GM18502 (cell line): Measurements from ENCODE around the gene ZNF493.
A peak's percentile ranks its signal among the peaks of the same experiment; 100 is the strongest.

Experiments used
- ATAC-seq: cut with Tn5 transposase; IDR thresholded peaks from one replicate; pipeline ENCODE4 v1.9.1; 2021; ENCODE audit warnings: mild to moderate bottlenecking; ENCODE audit not compliant: unreplicated experiment, poor library complexity

Gene ZNF493

DNA sequence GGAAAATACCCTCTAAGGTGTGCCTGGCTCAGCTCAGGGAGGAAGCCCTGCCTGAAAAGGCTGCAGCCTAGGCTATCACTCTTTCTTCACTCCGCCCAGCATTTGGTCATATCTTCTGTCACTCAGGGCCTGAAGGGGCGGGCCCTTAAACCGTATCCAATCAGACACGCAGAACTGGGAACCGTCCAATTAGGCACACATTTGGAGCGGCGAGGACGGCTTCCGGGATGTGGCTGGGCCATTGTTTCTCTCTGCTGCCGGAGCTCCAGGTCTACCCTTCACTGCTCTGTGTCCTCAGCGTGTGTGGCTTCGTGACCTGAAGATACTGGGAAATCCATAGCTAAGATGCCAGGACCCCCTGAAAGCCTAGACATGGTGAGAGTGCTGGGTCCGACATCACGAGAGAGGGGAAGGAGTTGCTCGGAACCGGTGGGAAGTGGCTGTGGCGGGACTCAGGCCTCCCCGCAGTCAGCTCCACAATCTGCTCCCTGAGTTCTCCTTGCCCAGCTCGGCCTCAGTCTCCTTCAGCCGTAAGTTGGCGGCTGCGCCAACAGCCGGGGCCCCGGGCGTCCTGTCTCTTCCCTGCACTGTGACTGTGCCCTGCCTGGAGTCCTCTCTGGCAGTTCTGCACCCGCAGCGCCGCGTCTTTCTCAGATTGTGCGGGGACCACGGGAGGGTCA lies at the start of gene ZNF493:
Gene ZNF493, plus strand, starts transcription at position 241 of the 680 bp plus-strand sequence. Its CDS starts 105 bp downstream, at position 346.
- peak; percentile 100 for ATAC-seq

DNA sequence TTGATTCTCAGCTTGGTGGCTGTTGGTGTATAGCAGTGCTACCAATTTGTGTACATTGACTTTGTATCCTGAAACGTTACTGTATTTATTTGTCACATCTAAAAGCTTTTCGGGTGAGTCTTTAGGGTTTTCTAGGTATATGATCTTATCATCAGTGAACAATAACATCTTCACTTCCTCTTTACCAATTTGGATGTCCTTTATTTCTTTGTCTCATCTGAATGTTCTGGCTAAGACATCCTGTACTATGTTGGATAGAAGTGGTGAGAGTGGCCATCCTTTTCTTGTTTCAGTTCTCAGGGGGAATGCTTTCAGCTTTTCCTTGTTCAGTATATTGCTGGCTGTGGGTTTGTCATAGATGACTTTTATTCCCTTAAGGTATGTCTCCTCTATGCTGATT lies 44.1 kb upstream of the ZNF493 start:
- no peak for ATAC-seq

DNA sequence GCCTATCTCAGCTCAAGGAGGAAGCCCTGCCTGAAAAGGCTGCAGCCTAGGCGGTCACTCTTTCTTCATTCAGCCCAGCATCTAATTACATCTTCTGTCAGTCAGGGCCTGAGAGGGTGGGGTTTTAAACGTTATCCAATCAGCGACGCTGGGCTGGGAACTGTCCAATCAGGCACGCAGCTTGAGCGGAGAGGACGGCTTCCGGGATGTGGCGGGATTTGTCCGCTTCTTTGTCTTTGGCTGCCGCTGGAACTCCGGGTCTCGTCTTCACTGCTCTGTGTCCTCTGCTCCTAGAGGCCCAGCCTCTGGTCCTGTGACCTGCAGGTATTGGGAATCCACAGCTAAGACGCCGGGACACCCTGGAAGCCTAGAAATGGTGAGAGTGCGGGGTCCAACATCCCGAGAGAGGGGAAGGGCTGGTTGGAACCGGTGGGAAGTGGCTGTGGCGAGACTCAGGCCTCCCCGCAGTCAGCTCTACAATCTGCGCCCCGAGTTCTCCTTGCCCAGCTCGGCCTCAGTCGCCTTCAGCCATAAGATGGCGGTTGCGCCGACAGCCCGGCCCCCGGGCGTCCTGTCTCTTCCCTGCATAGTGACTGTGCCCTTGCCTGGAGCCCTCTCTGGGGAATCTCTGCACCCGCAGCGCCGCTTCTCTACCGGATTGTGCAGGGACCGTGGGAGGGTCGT lies 38.0 kb upstream of the ZNF493 start, which contains the start of gene ZNF738:
Gene ZNF738, plus strand, starts transcription at position 233 of the 684 bp plus-strand sequence. Its CDS starts 141 bp downstream, at position 374.
- ATAC-seq: peak; percentile 96

DNA sequence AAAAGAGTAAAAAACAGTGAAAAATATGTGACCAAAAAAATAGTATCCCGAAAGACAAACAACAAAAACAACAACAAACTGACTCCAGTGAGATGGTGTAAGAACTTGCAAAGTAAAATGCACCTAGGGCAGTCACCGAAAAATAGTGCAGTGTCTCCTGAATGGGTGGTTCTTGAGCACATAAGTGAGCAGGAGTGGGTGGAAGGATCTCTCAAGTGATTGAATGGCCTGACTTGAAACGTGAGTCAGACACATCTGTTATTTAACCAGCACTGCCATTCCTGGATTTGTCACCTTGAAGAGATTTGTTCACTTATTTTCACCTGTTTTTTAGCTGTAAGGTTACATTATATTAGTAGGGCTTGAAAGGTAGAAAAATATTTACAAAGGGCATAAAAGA lies 34.6 kb upstream of the ZNF493 start:
- no peak for ATAC-seq

GRCh38 chr19:21383980-21384582 lies 12.9 kb upstream of the ZNF493 start:
- ATAC-seq: no peak

GRCh38 chr19:21396121-21396520 lies 812 bp upstream of the ZNF493 start:
- no peak for ATAC-seq

DNA sequence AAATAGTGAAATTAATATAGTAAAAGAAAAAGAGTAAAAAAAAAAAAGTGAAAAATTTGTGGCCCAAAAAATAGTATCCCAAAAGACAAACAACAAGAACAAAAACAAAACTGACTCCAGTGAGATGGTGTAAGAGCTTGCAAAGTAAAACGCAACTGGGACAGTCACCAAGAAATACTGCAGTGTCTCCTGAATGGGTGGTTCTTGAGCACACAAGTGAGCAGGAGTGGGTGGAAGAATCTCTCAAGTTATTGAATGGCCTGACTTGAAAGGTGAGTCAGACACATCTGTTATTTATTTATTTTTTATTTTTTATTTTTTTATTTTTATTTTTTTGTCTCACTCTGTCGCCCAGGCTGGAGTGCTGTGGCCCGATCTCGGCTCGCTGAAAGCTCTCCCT lies 1.9 kb downstream of the ZNF493 start:
- ATAC-seq: no peak

DNA sequence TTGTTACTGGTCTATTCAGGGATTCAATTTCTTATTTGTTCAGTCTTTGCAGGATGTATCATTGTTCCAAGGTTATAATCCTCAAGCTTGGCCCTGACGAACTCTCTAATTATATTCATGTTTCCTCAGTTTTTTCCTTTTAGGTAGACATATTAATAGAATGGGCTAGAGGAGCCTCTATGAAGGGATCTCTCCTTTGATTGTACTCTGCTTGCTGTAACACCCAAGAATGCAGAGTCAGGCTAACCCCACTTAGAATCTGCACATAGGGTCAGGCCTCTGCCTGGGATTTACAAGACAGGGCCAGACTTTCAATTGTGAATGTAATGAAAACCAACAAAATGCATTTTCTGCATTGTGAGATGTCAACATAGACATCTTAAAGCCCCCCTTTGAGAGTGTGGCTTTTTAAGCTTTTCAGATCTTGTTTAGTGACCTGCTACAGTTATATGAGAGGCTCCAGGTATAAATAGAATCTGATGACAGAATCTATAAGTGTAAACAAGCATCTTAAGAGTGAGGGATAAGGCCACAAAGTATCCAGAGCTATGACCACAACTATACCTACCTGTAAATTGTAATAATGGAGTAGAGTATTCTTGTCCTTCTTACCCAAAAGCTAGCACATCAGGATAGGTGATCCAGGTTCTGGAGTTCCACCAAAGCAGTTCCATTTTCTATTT lies 5.5 kb downstream of the ZNF493 start:
- no peak for ATAC-seq

DNA sequence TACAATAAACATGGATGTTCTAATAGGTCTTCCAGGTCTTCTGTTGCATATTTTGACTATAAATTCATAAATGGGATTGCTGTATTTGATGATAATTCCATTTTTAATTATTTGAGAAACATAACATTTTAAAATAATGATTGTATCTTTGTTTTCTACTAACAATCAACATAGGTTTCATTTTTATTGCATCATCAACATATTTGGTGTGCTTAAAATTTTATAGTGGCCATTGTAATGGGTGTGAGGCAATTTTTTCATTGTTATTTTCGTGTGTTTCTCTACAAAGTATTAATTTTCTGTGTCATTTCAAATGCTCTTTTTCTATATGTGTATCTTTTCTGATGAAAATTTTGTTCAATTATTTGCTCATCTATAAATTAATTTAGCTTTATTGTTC lies 13.2 kb downstream of the ZNF493 start:
- no peak for ATAC-seq

GRCh38 chr19:21422244-21422643 lies 25.3 kb downstream of the ZNF493 start:
- ATAC-seq: no peak

DNA sequence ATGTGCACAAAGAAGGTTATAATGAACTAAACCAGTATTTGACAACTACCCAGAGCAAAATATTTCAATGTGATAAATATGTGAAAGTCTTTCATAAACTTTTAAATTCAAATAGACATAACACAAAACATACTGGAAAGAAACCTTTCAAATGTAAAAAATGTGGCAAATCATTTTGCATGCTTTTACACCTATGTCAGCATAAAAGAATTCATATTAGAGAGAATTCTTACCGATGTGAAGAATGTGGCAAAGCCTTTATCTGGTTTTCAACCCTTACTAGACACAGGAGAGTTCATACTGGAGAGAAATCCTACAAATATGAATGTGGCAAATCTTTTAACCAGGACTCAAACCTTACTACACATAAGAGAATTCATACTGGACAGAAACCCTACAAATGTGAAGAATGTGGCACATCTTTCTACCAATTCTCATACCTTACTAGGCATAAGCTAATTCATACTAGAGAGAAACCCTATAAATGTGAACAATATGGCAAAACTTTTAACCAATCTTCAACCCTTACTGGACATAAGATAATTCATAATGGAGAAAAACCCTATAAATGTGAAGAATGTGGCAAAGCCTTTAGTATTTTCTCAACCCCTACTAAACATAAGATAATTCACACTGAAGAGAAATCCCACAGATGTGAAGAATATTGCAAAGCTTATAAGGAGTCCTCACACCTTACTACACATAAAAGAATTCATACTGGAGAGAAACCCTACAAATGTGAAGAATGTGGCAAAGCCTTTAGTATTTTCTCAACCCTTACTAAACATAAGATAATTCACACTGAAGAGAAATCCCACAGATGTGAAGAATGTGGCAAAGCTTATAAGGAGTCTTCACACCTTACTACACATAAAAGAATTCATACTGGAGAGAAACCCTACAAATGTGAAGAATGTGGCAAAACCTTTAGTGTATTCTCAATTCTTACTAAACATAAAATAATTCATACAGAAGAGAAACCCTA lies 26.4 kb downstream of the ZNF493 start:
- no peak for ATAC-seq

GRCh38 chr19:21430675-21431074 lies 33.7 kb downstream of the ZNF493 start:
- ATAC-seq: no peak

DNA sequence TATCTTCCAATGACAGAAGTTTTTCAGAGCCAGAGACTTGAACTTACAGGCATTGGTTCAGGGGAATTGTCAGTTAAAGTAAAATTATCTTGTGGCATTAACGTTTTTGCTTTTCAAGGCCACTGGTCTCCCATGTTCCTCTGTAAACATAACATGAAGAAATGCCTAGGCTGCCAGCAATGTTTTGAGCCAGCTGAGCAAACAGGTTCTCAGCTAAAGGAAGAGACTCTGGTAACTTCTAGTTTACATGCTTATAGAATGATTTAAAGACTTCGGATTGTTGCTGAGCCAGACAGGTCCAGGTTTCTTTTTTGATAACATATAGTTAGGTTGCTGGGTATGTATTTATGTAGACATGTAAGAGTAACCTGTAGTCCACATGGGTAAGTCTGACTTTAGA lies 35.7 kb downstream of the ZNF493 start:
- ATAC-seq: no peak

DNA sequence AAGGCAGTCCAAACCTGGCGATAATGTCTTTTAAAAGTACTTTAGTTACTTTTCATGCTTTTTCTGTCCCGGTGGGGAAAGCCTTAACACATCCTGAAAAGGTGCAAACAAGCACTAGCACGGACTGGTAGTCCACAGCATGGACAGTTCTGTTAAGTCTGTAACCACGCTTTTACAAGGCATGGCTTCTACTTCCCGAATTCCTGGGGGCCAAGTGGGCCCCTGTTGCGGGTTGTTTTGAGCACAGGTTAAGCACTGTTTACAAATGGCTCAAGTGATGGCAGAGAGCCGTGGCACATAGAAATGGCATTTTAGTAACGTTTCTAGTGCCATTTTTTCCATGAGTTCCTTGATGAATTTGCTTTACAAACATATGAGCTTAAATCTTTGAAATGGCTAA lies 37.6 kb downstream of the ZNF493 start:
- ATAC-seq: no peak

- ATAC-seq: no peak
These were observed 38.1 kb downstream of the ZNF493 start for GRCh38 chr19:21434967-21435544.

DNA sequence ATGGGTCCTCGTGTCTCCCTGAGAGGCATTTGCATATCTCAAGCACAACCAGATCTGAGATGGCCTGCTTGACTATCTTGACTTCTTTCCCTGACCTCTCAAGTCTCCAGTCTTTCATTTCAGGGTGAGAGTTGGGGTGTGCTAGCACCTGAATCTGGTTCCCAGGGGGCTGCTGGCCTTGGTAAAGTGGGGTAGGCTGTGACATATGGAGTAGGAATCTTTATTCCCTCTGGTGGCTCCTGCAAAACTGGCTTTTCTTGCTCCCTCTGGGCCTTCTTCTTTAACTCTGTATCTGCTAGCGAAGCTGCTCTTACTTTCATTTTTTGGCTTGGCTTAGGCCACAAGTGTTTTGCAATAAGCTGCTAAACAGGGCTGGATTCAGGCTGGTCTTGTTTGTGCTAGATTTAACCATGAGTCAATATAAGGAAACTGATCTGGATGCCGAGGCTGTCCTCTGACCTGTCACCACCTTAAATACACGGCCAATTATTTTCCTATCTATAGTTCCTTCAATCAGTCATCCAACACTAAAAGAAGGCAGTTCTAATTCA lies 42.3 kb downstream of the ZNF493 start:
- ATAC-seq: no peak

DNA sequence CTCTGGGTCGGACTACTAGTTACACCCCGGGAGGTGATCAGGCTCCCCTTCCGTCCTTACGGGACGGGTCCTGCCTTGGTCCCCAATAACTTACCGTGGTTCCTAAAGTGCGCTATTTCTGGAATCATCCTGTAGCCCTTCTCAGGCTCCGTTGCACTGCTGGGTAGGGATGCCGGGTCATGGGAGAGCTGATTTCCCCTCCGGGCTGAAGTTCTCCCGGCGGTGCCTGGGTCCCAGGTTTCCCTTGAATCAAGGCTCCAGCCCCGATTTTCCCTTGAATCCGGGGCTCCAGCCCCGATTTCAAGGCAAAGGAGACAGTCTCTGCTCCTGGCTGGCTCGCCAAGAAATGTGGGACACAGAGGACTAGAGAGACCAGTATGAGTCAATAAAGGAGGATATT lies 43.4 kb downstream of the ZNF493 start:
- no peak for ATAC-seq

- no peak for ATAC-seq
These were observed 54.3 kb downstream of the ZNF493 start for GRCh38 chr19:21451187-21451586.

- ATAC-seq: no peak
These were observed 58.0 kb downstream of the ZNF493 start for GRCh38 chr19:21454901-21455300.
